ENCODE measurements around the gene MEIOB.

DNA sequence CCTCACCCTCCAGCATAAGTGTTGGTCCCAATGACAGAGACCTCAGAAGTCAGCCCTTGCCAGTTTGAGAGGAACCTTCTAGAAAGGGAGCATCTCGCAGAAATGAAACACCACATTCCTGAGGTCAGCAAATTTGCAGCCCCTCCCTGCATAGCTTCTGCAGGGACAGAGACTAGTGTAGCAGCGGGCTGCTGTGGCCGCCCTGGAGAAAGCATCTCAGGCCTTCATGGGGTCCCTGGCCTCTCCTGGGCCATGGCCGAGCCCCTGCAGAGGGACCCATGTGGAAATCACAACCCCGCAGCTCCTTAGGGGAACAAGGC lies 34.8 kb upstream of the MEIOB start:
- TF ChIP-seq, protein P1, sequence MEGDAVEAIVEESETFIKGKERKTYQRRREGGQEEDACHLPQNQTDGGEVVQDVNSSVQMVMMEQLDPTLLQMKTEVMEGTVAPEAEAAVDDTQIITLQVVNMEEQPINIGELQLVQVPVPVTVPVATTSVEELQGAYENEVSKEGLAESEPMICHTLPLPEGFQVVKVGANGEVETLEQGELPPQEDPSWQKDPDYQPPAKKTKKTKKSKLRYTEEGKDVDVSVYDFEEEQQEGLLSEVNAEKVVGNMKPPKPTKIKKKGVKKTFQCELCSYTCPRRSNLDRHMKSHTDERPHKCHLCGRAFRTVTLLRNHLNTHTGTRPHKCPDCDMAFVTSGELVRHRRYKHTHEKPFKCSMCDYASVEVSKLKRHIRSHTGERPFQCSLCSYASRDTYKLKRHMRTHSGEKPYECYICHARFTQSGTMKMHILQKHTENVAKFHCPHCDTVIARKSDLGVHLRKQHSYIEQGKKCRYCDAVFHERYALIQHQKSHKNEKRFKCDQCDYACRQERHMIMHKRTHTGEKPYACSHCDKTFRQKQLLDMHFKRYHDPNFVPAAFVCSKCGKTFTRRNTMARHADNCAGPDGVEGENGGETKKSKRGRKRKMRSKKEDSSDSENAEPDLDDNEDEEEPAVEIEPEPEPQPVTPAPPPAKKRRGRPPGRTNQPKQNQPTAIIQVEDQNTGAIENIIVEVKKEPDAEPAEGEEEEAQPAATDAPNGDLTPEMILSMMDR (IDR thresholded peaks at IDR 0.05; ENCODE audit: low read depth, low read length), result no peak
- TF ChIP-seq EZH2phosphoT487 (IDR thresholded peaks at IDR 0.05; ENCODE audit: low read depth), result no peak

Measured in OCI-LY3 (cell line).